PC-9 (cell line): ENCODE measurements around the gene CMKLR1.

ENCODE experiments used
- CTCF ChIP-seq: fragments of 200-600 bp; sonication (generic); conservative IDR thresholded peaks from 2 replicates; pipeline ENCODE4 v1.6.1; 2017; ENCODE audit warnings: mixed run types, antibody characterized with exemption, mild to moderate bottlenecking, moderate library complexity
- EZH2 ChIP-seq: fragments of 200-600 bp; sonication (generic); IDR thresholded peaks from 2 replicates; pipeline ENCODE4 v1.8.0; 2017; ENCODE audit warnings: antibody characterized with exemption, low read depth

- TF ChIP-seq CTCF (no peak), EZH2 (no peak)
These were observed 26.9 kb downstream of the CMKLR1 start for GRCh38 chr12:108312073-108312659.
